Activated naive CD8-positive, alpha-beta T cell treated with anti-CD3 and anti-CD28 coated beads, Interleukin-2, amount 10 ng/mL, durations not matched to agents 7 days and 5 days (primary cell): ENCODE results near the gene SGCG. TPM values are rescaled to one million over a fixed set of nuclear protein-coding genes. Genes with fewer than 3 reads are reported as not detected.
"Not testable (repeated sequence)": the region's sequence is repeated elsewhere in the genome, so short reads cannot be mapped to it uniquely, and the experiment has no call there.

Experiments
- ATAC-seq: fragments of 150-1000 bp; cut with Tn5 transposase; one replicate; pipeline ENCODE4 v1.10.0; 2021; ENCODE audit warnings: low read depth, moderate library complexity
- POLR2A ChIA-PET: fragments of 350-600 bp; sonication (Branson Sonifier 250); formaldehyde crosslinking; loops from one replicate; lab custom pipeline; 2021; ENCODE audit warnings: antibody characterized with exemption; lab: Charles Lee
- DNase-seq: peaks from one replicate; pipeline ENCODE4 v3.0.0; 2021
- H3K27ac Mint-ChIP-seq: one replicate; pipeline ENCODE4 v1.8.0; 2022; ENCODE audit warnings: mild to moderate bottlenecking, mixed read lengths
- H3K27me3 Mint-ChIP-seq: one replicate; pipeline ENCODE4 v1.8.0; 2022; ENCODE audit warnings: mild to moderate bottlenecking, moderate library complexity, mixed read lengths
- H3K36me3 Mint-ChIP-seq: one replicate; pipeline ENCODE4 v1.8.0; 2021; ENCODE audit warnings: mild to moderate bottlenecking, mixed read lengths
- H3K4me1 Mint-ChIP-seq: one replicate; pipeline ENCODE4 v1.8.0; 2021; ENCODE audit warnings: mixed read lengths
- H3K4me3 Mint-ChIP-seq: one replicate; pipeline ENCODE4 v1.8.0; 2022; ENCODE audit warnings: mild to moderate bottlenecking, moderate library complexity, mixed read lengths
- H3K9me3 Mint-ChIP-seq: one replicate; pipeline ENCODE4 v1.8.0; 2021; ENCODE audit warnings: mixed read lengths
- total RNA-seq, 2 experiments: library from RNA; stranded (reverse); gene quantifications; one replicate each; pipeline ENCODE4 v1.2.3, GENCODE V29; 2021

Gene SGCG
- total RNA-seq, 2 experiments from 2014 or later: not detected

DNA sequence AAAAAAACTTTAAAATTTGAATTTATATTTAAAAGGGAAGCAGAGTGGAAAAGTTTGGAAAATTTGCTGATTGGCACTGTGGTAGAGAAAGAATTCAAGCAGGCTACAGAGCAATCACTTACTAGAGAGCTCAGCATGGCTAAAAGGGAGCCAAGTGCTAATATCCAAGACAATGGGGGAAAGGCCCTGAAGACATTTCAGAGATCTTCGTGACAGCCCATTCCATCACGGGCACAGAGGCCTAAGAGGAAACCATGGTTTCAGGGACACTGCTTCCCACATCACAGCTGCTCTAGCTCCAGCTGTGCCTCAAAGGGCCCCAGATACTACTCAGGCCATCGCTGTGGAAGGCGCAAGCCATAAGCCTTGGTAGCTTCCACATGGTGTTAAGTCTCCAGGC is 73.7 kb downstream of the SGCG start:
- Mint-ChIP-seq H3K4me1 (no peaks in the 10 kb centered on the region), H3K9me3 (peaks cover under 1% of the 10 kb centered on the region), H3K27me3 (peaks cover 3% of the 10 kb centered on the region), H3K36me3 (no peaks in the 10 kb centered on the region), H3K4me3 (no peak overlapping the region), H3K27ac (no peak overlapping the region)
- ATAC-seq: no peak
- POLR2A ChIA-PET: no interaction called here
- DNase-seq: no peak

DNA sequence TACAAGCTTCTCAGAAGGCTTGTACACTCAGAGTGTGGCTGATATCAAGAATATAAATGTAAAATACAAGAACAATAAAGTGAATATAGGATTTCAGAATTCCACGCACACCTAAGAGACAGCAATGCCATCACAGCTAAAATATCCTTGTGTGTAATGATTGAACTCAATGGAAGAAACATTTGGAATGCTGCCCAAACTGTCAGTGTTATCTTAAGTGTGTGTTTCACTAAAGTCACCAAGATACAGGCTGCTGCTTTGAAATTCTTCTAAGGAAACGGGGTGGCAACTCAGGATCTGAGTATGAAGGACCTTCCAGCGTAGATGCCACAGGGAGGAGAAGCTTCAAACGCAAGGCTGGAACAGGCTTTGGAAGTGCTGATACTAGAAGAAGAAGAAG is 86.8 kb downstream of the SGCG start:
- Mint-ChIP-seq H3K27ac (no peak overlapping the region), H3K36me3 (no peaks in the 10 kb centered on the region), H3K4me3 (no peak overlapping the region), H3K27me3 (peaks cover 13% of the 10 kb centered on the region), H3K4me1 (no peaks in the 10 kb centered on the region), H3K9me3 (no peaks in the 10 kb centered on the region)
- DNase-seq (no peak), ATAC-seq (no peak)
- POLR2A ChIA-PET: no interaction called here

DNA sequence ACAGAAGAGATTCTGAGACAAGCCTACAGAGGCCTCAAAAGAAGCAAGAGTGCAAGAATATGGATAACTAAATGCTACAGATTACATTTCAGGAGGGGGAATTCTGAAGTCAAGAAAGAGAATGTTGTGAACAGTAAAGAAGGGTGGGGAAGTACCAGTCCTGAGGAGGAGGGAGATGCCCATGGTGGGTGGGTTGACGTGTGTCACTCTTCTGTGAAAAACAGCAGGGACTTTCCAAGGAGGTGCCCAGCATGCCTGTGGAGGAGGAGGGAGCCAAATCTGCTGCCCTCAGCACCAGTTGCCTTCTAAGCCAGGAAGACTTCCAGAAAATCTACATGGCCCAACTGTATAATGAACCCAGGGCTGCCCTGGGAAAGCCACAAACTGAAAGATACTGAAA is 87.7 kb downstream of the SGCG start:
- POLR2A ChIA-PET: no interaction called here

DNA sequence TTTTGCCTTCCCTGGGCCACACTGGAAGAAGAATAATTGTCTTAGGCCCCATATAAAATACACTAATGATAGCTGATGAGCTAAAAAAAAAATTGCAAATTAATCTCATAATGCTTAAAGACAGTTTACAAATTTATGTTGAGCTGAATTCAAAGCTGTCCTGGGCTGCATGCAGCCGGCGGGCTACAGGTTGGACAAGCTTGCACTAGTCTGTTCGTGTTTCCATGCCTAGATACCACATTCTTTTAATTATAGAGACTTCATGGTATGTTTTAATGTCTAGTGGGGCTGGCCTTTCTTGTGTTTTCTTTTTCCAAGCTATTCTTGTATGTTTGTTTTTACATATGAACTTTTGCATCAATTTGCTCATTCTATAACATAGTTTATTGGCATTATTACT is 90.6 kb downstream of the SGCG start:
- POLR2A ChIA-PET: no interaction called here
- ATAC-seq (no peak), DNase-seq (no peak)
- peaks cover 7% of the 10 kb centered on the region for H3K27me3 Mint-ChIP-seq
- no peaks in the 10 kb centered on the region for H3K9me3 Mint-ChIP-seq
- H3K4me3 Mint-ChIP-seq: no peak overlapping the region
- H3K27ac Mint-ChIP-seq: no peak overlapping the region
- no peaks in the 10 kb centered on the region for H3K36me3 Mint-ChIP-seq
- no peaks in the 10 kb centered on the region for H3K4me1 Mint-ChIP-seq

More for the DNA sequence above, 87.7 kb downstream of the SGCG start:
- H3K27me3 Mint-ChIP-seq: peaks cover 8% of the 10 kb centered on the region
- H3K36me3 Mint-ChIP-seq: no peaks in the 10 kb centered on the region
- no peaks in the 10 kb centered on the region for H3K9me3 Mint-ChIP-seq
- H3K27ac Mint-ChIP-seq: no peak overlapping the region
- H3K4me3 Mint-ChIP-seq: no peak overlapping the region
- H3K4me1 Mint-ChIP-seq: no peaks in the 10 kb centered on the region
- DNase-seq: no peak
- ATAC-seq: no peak

DNA sequence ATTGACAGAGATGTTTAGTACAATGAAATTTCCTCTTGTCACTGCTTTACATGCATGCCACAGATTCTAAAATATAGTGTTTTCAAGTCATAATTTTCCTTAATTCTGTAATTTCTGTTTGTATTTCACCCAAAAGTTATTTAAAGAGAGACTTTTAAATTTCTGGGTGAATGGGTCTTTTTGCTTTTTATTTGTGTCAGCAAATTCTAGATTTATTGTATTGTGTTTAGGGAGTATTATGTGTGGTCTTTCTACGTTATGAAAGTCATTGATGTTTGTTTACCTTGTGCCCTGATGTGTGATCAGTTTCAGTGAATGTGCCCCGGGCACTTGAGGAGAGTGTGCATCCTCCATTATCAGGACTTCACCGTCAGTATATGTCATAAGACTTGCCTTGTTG is 92.7 kb downstream of the SGCG start:
- H3K27ac Mint-ChIP-seq: no peak overlapping the region
- no peaks in the 10 kb centered on the region for H3K36me3 Mint-ChIP-seq
- DNase-seq (no peak), ATAC-seq (no peak)
- no peak overlapping the region for H3K4me3 Mint-ChIP-seq
- POLR2A ChIA-PET: no interaction called here
- no peaks in the 10 kb centered on the region for H3K9me3 Mint-ChIP-seq
- H3K4me1 Mint-ChIP-seq: no peaks in the 10 kb centered on the region
- H3K27me3 Mint-ChIP-seq: peaks cover 7% of the 10 kb centered on the region

DNA sequence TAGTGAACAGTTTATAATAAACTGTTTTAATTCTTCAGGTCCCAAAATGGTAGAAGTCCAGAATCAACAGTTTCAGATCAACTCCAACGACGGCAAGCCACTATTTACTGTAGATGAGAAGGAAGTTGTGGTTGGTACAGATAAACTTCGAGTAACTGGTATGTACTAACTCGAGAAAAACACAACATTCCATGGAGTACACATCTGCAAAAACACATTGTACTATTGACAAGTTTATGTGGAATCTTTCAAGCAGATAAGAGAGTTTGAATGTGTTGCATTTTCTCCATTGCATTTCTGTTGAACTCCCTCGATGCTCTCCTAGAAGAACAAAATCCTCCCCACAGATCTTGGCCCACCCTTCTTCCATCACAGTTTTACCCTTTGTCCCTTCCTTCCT is 98.5 kb downstream of the SGCG start:
- Mint-ChIP-seq H3K4me1 (no peaks in the 10 kb centered on the region), H3K4me3 (no peak overlapping the region), H3K9me3 (no peaks in the 10 kb centered on the region), H3K36me3 (no peaks in the 10 kb centered on the region), H3K27me3 (peaks cover 2% of the 10 kb centered on the region), H3K27ac (no peak overlapping the region)
- POLR2A ChIA-PET: no interaction called here
- no peak for ATAC-seq
- no peak for DNase-seq

DNA sequence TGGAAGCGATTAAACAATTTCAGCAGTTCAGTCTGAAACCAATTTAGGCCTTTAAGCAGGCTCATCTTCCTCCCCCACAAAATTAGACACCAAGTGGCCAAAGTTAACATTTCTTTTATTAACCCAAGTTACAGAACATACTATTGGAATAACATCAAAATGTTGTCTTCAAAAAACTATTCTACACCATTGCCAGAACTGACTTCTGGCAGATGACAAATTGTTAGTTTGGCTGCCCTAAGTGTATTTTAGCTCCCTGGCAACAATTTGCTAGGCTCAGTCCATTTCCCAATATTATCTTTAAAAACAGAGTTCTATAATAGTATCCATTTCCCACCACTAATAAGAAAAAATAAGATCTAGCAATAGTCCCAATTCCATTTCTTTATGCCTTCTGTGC is 107.8 kb downstream of the SGCG start:
- Mint-ChIP-seq H3K4me3 (no peak overlapping the region), H3K27ac (no peak overlapping the region), H3K9me3 (no peaks in the 10 kb centered on the region), H3K27me3 (peaks cover 11% of the 10 kb centered on the region), H3K36me3 (no peaks in the 10 kb centered on the region), H3K4me1 (no peaks in the 10 kb centered on the region)
- ATAC-seq: no peak
- POLR2A ChIA-PET: no interaction called here
- no peak for DNase-seq

DNA sequence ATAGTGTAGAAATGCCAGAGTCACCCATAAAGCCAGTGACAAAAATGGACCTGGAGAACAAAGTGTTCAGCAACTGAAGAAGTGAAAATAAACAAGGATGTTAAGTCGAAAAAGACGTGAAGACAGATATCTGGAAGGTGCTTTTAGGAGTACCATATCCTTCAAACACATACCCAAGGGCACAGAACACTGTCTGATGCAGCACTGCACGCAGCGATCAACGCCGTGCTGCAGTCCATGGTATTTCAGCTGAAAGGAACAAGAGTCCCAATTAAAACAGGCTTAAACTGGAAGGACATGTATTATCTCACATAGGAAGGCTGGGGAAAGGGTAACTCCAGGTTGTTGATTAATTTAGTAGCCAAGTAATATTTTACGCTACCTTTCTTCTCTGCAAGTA is 108.2 kb downstream of the SGCG start:
- no peaks in the 10 kb centered on the region for H3K36me3 Mint-ChIP-seq
- ATAC-seq: no peak
- no peak overlapping the region for H3K4me3 Mint-ChIP-seq
- no peak for DNase-seq
- POLR2A ChIA-PET: no interaction called here
- H3K27me3 Mint-ChIP-seq: peaks cover 11% of the 10 kb centered on the region
- no peaks in the 10 kb centered on the region for H3K9me3 Mint-ChIP-seq
- H3K27ac Mint-ChIP-seq: no peak overlapping the region
- H3K4me1 Mint-ChIP-seq: no peaks in the 10 kb centered on the region

DNA sequence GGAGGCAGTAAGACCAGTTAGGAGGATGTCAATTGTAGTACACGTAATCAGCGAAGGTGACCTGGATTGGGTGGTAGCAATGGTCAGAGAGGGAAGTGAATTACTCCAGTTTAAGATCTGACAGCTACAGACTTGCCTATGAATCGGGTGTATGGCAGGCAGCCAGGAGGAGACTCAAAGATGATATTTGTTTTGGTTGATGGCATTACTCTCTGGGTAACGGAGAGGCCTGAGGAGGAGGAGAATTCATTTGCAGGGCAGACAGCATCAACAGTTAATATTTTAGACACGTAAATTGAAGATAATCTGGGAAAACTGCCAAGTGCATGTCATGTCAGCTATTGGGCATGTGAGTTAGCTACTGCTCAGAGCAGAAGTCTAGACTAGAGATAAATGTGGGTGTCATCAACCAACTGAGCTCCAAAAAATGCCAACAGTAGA is 109.2 kb downstream of the SGCG start:
- Mint-ChIP-seq H3K36me3 (no peaks in the 10 kb centered on the region), H3K4me3 (no peak overlapping the region), H3K27me3 (peaks cover 11% of the 10 kb centered on the region), H3K9me3 (no peaks in the 10 kb centered on the region), H3K27ac (no peak overlapping the region), H3K4me1 (no peaks in the 10 kb centered on the region)
- DNase-seq (no peak), ATAC-seq (no peak)
- POLR2A ChIA-PET: no interaction called here

DNA sequence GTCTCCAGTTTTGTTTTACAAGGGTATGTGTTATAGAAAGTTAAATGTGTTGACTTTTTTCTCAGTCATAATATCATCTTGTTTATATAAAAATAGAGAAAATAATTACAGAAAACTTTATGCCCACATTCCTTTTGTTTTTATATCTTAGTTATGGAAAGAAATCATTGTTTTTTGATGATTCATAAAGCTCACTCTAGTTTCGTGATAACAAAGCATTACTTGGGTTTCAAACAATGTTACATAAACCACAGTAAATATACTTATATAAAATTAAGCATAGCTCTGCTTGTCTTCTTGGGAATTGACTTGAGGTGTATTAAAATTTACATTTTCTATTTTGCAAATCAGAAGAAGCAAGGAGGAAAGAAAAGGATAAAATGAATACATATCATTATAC is 111.8 kb downstream of the SGCG start:
- no peaks in the 10 kb centered on the region for H3K4me1 Mint-ChIP-seq
- no peaks in the 10 kb centered on the region for H3K36me3 Mint-ChIP-seq
- H3K27me3 Mint-ChIP-seq: peaks cover 19% of the 10 kb centered on the region
- ATAC-seq: no peak
- POLR2A ChIA-PET: no interaction called here
- H3K27ac Mint-ChIP-seq: no peak overlapping the region
- no peaks in the 10 kb centered on the region for H3K9me3 Mint-ChIP-seq
- no peak for DNase-seq
- no peak overlapping the region for H3K4me3 Mint-ChIP-seq

DNA sequence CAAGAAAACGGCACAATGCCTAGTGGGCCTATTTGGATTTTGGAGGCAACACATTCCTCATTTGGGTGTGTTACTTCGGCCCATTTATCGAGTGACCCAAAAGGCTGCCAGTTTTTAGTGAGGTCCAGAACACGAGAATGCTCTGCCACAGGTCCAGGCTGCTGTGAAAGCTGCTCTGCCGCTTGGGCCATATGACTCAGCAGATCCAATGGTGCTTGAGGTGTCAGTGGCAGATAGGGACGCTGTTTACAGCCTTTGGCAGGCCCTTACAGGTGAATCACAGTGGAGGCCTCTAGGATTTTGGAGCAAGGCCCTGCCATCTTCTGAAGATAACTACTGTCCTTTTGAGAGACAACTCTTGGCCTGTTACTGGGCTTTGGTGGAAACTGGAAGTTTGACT is 134.1 kb downstream of the SGCG start:
- H3K27me3 Mint-ChIP-seq: peaks cover 24% of the 10 kb centered on the region
- DNase-seq, H3K4me3 Mint-ChIP-seq, ATAC-seq, H3K9me3 Mint-ChIP-seq, POLR2A ChIA-PET, H3K36me3 Mint-ChIP-seq, H3K27ac Mint-ChIP-seq: not testable (repeated sequence)
- peaks cover 11% of the 10 kb centered on the region for H3K4me1 Mint-ChIP-seq

DNA sequence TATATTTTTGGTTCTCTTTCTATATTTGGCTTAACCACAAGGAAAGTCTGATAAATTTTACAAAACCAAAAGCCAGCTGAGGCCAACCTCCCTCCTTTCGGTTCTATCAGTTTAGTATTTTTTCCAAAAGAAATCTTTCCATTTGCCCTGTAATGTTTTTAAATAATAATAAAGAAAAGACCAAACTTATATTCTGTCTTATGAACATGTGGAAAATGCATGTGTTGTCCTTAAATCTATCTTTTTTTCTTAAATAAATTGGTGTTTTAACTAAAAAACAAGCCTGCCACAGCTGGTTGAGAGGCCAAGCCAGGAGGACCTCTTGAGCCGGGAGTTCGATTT is 139.1 kb downstream of the SGCG start:
- POLR2A ChIA-PET: interaction anchor here (1.4 kb wide), 1 partner anchor 10 kb away, joined by 3 read pairs; no protein-coding TSS in a partner anchor
- no peak for DNase-seq
- H3K4me3 Mint-ChIP-seq: peak overlapping the region; percentile 53
- ATAC-seq: no peak
- peaks cover 5% of the 10 kb centered on the region for H3K27me3 Mint-ChIP-seq
- H3K27ac Mint-ChIP-seq: no peak overlapping the region
- no peaks in the 10 kb centered on the region for H3K36me3 Mint-ChIP-seq
- H3K9me3 Mint-ChIP-seq: no peaks in the 10 kb centered on the region
- peaks cover 36% of the 10 kb centered on the region for H3K4me1 Mint-ChIP-seq

DNA sequence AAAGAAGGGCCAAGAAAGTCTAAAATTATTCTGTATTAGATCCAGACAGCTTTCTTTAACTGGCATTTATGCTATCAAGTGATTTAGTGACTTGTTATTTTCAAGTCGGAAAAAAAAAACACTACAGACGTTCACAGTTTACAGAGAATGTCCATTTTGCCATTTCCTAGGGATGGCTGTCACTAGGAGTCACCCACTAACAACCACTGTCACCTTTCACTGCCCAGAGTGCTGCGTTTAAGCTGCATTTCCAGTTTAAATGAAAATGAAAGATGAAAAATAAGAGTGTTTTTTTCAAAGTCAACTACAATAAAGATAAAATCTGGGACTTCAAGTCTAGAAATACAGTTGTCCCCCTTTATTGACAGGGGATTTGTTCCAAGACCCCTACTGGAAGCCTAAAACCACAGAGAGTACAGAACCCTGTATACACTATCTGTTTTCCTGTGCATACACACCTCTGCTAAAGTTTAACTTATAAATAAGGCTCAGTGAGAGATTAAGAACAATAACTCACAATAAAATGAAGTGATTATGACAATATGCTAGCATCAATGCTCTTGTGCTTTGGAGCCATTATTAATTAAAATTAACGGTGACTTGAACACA is 140.3 kb downstream of the SGCG start:
- POLR2A ChIA-PET: interaction anchor here (0.7 to 1.4 kb wide), 4 partner anchors 9 to 936 kb away, joined by 3 to 5 read pairs (median 3); no protein-coding TSS in a partner anchor
- Mint-ChIP-seq H3K27ac (peak overlapping the region; percentile 83), H3K9me3 (no peaks in the 10 kb centered on the region)

DNA sequence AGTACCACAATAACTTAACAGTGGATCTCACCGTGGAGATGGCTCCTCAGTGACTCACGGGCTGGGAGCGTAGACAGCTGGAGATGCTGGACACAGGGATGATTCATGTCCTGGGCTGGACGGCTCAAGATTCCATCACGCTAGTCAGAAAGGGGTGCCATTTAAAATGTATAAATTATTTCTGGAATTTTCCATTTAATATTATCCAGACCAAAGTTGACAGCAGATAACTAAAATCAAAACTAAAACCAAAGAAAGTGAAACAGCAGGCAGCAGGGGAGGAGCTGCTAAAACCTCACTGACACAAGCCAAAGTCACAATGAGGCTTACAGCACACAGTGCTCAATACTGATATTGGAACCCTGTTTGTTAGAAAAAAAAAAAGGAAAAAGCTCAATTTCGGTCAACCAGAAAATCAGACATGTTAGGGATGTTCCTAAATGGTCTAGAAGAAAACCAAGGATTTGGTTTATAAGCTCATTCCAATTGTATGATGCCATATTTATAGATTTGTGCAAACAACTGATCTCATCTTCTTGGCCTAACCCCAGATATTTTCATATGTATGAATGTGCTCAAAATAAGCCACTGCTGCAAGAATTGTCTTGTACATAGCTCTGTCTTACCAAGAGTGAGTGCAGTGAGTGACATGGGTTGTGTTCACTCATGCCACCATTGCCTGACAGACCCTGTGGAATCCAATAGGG is 140.9 kb downstream of the SGCG start:
- DNase-seq: no peak
- Mint-ChIP-seq H3K4me3 (peak overlapping the region; percentile 79), H3K27me3 (peaks cover 4% of the 10 kb centered on the region), H3K4me1 (peaks cover 37% of the 10 kb centered on the region), H3K27ac (peak overlapping the region; percentile 83), H3K36me3 (no peaks in the 10 kb centered on the region), H3K9me3 (no peaks in the 10 kb centered on the region)
- POLR2A ChIA-PET: interaction anchor here (0.7 to 1.1 kb wide), 2 partner anchors 54 to 935 kb away, joined by 3 to 5 read pairs; no protein-coding TSS in a partner anchor
- ATAC-seq: peak; percentile 85

More for the DNA sequence above, 140.3 kb downstream of the SGCG start:
- DNase-seq (no peak), ATAC-seq (peak; percentile 27)
- Mint-ChIP-seq H3K36me3 (no peaks in the 10 kb centered on the region), H3K27me3 (peaks cover 5% of the 10 kb centered on the region), H3K4me3 (peak overlapping the region; percentile 79), H3K4me1 (peaks cover 37% of the 10 kb centered on the region)
